Colon (tissue), 2 donors: ENCODE results near the gene NUDT7.

Experiments used
- FAIRE-seq: peaks from 2 replicates; lab custom pipeline; 2012; peaks lifted over from hg19 to GRCh38; lab: Jason Lieb, UNC
- donor health status: control.
- donor health status: control.

Gene NUDT7

DNA sequence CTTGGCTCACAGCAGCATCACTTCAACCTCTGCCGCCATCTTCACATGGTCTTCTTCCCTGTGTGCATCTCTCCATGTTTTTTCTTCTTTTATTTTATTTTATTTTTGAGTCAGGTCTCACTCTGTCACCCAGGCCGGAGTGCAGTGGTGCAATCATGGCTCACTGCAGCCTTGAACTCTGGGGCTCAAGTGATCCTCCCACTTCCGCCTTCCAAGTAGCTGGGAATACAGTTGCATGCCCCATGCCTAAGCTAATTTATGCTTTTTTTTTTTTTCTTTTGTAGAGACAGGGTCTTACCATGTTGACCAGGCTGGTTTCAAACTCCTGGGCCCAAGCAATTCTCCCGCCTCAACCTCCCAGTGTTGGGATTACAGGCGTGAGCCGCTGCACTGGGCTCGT is 1.9 kb downstream of the NUDT7 start:
- no peak for FAIRE-seq

DNA sequence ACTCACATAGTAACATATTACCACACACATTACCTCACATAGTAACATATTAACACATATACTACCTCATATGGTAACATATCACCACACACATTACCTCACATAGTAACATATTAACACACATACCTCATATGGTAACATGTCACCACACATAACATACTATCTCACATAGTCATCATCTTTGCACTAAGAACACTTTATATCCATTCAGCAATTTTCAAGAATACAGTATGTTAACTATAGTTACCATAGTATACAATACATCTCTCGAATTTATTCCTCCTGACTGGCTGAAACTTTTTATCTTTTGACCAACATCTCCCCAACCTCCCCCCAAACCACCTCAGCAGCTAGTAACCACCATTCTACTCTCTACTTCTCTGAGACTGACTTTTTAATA is 7.6 kb downstream of the NUDT7 start:
- no peak for FAIRE-seq

DNA sequence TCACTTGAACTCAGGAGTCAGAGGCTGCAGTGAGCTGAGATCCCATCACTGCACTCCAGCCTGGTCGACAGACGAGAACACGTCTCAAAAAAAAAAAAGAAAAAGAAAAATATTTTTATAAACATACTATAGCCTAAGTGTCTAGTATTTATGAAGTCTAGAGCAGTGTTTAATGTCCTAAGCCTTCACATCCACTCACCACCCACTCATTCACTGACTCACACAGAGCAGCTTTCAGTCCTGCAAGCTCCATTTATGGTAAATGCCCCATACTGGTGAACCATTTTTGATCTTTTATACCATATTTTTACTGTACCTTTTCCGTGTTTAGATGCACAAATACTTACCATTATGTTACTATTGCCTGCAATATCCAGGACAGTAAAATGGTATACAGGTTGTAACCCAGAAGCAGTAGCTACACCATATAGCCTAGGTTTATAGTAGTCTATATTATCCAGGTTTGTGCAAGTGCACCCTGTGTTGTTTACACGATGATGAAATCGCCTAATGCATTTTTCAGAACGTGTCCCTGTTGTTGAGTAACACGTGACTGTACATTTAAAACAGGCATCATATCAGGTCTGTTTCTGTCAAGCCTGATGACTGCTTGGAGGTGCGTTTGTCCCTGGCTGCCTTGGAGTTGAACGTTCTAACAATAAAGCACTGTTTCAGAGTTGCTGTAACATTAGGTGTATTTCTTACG is 10.1 kb downstream of the NUDT7 start:
- FAIRE-seq = no peak

- no peak for FAIRE-seq
Measured at GRCh38 chr16:77736879-77737278, 14.6 kb downstream of the NUDT7 start.

DNA sequence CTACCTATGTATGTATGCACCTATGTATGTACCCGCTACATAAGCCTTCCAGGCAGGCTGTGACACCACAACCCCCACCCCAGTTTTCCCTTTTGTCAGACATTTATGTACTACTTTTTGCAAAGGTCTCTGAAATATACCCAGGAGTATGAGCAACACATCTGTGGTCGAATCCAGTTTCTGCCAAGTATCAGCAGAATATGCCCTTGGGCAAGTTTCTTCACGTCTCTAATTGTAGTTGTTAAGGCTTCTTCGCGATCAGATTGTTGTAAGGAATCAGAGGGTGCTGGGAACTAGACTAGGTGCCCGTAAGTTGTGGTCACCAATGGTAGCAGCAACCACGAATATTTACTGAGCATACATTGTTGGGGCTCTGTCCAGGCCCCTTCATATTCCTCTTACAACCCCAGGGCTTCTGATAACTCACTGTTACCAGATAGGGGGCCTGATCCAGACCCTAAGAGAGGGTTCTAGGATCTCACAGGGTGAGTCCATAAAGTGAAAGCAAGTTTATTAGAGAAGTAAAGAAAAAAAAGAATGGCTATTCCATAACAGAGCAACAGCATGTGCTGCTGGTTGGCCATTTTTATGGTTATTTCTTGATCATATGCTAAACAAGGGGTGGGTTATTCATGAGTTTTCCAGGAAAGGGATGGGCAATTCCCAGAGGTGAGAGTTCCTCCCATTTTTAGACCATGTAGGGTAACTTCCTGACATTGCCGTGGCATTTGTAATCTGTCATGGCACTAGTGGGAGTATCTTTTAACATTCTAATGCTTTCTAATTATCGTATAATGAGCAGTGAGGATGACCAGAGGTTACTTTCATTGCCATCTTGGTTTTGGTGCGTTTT is 16.6 kb downstream of the NUDT7 start:
- no peak for FAIRE-seq

DNA sequence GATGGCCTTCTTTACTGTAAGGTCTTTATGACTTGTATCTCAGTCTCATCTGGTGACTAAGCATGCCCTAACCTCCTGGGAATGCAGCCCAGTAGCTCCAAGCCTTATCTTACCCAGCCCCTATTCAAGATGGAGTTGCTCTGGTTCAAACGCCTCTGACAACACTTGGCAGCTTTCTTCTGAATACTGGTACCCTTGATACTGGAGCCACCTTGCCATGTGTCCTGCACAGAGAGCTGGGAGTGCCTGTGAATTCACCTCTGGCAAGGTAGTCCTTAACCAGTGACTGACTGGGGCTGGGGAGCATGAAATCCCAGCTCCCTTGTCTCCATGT is 17.2 kb downstream of the NUDT7 start:
- FAIRE-seq = no peak

DNA sequence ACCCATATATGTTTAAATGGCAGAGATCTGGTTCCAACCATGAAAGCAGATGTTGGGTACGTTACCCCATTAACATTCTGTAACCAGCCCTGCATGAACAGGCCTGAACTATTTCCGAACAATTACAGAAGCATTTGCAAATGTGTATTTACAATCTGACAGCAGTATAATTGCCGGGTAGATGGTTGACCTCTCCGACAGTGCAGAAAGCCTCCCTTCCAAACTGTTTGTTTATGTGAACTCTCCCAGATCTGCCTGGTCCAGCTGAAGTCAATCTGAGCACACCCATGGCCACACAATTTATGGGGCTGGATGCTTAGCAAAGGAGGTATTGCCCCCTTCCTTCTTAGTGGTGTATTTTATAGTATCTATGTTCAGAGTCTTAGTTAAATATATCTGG is 21.8 kb downstream of the NUDT7 start:
- no peak for FAIRE-seq

DNA sequence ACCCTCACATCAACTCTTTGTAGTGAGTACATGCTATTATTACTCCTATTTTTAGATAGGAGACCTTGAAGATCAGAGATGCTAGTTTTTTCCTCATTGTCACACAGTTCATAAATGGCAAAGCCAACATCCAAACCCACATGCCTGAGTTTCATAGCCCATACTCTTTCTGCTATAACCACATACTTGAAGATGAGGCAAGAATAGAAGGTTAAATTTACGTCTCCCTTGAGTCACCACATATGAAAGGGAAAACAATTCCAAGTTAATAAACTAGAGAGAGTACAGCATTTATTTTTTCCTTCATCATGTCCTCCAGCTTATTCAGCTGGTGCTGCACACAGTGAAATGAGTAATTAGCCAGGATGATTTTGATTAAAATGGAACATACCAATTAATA is 23.7 kb downstream of the NUDT7 start:
- FAIRE-seq = no peak

DNA sequence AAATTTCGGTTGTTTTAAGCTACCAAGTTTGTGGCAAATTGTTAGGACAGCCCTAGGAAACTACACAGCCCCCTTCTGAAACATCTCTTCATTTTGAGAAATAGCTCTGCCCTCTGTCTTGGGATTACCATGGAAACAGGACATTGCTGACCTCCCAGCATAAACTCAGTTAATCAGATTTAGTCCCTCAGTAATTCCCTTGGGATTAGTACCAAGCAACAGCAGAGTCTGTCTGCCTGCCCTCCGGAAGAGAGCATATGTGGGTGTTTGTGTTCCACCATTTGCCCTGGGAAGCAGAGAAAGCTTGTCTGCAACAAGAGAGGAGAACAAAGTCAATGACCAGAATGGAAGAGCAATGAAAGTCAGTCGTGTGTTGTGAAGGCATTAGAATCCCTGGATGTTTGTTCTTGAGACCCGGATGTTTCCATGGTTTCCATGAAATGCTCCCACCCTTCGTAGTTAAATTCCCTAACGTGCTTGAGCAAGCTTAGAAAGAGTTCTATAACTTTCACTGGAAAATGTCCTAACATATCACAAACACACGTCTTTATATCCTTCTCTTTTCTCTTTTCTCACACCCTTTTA is 26.2 kb downstream of the NUDT7 start:
- no peak for FAIRE-seq

DNA sequence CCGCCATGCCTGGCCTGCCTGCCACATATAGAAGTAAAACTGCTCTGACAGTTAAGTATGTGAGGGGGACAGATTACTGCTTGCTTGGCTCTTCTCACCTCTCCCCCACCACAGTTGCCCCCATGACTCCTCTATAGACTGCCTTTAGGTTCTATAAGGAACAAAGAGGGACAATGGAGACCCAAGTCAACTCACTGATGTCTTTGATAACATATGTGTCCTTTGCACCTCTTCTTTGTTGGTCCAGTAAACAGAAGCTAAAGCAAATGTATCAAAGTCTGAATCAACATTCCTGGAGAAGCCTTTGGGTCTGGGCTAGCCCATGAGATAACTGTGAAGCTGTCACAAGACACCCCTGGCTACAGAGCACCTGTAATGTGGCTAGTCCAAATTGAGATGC is 27.1 kb downstream of the NUDT7 start:
- no peak for FAIRE-seq

DNA sequence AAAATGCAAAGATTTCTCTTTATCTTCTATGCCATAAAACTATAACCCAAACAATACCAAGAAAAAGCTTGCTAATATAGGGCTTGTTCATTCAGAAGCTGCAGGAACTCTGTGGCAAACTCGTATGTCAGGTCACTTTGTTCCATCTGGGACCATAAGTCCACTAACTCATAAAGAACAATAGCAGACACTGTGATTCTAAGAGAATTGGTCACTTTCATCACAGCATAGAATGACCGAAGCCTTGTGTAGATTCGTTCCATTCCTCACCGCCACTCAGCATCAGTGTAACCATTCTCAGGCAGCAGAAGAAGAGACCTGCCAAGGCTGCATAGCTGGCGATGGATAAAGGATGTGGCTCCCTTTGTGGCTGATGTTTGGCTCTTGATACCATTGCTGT is 35.7 kb downstream of the NUDT7 start:
- FAIRE-seq = no peak

DNA sequence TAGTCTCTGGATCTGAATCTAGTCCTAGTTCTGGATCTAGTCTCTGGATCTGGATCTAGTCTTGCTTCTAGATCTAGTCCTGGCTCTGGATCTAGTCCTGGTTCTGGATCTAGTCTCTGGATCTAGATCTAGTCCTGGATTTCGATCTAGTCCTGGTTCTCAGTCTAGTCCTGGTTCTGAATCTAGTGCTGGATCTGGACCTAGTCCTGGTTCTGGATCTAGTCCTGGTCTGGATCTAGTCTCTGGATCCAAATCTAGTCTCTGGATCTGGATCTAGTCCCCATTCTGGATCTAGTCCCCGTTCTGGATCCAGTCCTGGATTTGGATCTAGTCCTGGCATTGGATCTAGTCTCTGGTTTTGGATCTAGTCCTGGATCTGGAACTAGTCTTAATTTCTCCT is 36.2 kb downstream of the NUDT7 start:
- FAIRE-seq = no peak

GRCh38 chr16:77759201-77759600 is 36.9 kb downstream of the NUDT7 start:
- no peak for FAIRE-seq

DNA sequence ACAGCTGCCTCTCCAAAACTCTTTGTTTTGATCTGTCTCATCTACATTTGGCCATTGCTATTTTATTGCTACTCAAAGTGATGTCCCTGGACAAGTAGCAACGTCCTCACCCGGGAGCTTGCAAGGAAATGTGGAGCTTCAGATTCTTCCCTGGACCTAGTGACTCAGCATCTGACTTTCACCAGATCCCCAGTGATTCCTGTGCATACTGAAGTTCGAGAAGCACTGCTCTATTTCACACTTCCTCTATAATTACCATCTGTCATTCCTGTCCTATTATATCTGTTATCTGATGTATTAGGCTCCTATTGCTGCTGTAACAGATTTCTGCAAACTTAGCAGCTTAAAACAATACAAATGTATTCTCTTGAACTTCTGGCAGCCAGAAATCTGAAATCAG is 37.5 kb downstream of the NUDT7 start:
- no peak for FAIRE-seq

DNA sequence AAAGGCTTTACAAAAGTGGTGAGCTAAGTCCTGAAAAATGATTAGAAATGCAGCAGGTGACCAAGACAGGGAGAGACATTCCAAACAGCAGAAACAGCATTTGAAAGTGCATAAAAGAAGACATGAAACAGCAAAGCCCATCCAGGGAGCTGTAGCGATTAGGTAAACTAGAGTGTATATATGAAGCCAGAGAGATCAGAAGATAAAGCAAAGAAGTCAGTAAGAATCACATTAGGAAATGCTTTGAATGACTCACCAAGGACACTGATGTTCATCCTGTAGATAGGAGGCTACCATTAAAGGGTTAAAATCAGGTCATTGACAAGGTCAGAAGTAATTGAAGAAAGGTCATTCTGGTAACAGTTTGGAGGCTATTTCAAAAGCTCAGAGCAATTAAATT is 38.5 kb downstream of the NUDT7 start:
- no peak for FAIRE-seq

GRCh38 chr16:77761204-77761603 is 38.9 kb downstream of the NUDT7 start:
- FAIRE-seq = no peak

DNA sequence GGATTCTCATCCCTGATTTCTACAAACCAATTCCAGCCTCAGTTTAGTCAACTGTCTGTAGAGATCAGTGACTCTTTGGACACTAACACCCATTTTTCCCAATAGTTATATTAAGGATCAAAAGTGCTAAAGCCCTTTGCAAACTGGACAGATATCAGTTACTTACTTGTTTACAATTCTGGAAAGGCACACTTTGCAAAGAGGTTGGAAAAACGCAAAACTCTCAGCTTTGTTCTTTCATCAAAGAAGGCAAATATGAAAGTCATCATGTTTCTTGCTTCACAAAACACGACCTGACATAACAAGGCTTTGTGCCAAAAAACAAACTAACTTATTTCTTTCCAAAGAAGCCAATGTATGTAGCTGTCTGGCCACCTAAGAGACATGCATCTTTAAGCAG is 39.9 kb downstream of the NUDT7 start:
- no peak for FAIRE-seq

- FAIRE-seq = no peak
Measured at GRCh38 chr16:77763994-77764393, 41.7 kb downstream of the NUDT7 start.

DNA sequence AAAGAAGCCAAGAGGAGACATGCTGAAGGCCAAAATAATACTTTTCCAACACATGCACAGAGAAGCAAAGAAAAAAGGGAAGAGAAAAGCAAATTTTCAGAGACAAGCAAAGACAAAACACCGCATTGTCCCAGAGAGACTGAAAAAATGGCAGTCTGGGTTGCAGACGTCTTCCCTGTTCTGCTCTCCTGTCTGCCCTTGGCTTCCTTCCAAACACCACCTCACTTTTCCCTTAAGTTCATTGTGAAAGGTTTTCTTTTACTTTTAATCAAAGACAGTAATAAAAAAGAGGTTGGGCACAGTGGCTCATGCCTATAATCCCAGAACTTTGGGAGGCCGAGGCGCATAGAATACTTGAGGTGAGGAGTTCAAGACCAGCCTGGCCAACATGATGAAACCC is 44.9 kb downstream of the NUDT7 start:
- FAIRE-seq = no peak

GRCh38 chr16:77767826-77768225 is 45.5 kb downstream of the NUDT7 start:
- no peak for FAIRE-seq

GRCh38 chr16:77775911-77776909 is 53.9 kb downstream of the NUDT7 start:
- no peak for FAIRE-seq

DNA sequence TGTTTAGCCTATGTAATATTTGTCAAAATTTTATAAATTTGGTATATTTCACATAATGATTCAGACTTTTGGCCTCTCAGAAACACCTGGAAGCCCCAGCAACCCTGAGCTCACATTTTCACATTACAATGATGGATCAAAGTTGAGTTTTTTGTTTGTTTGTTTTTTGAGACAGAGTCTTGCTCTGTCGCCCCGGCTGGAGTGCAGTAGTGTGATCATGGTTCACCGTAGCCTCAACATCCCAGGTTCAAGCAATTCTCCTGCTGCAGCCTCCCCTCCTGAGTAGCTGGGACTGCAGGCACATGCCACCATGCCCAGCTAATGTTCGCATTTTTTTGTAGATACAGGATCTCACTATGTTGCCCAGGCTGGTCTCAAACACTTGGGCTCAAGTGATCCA is 55.4 kb downstream of the NUDT7 start:
- FAIRE-seq = no peak
